IPS-NIHi11 (cell line): ENCODE data around the gene CPN2.

Experiments
- DNase-seq: peaks from one replicate; pipeline ENCODE4 v3.0.0; 2012; ENCODE audit warnings: mixed read lengths, low spot score

The CPN2 gene

DNA sequence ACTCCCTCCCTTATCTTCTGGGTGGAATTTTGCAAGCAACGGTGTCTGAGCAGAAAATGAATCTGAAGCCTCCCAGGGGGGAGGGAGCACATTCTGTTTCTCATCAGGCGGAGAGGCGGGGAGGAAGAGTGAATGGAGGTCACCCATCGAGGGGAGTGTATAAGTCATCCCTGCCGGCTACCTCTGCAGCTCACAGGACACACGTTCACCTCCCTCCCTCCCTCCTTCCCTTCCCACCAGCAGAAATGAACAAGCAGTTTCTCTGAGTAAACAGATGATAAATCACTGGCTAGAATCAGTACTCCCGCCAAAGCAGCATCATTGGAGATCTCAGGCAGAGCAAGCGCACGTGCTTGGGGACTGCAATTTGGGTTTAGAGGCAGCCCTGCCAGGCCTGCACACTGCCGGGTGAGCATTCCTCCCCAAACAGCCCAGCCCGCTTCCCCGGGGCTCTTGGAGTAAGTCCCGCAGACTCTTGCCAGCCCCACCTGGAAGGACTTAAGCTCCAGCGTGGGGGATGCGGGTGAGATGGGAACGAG lies 38.3 kb downstream of the CPN2 start:
- no peak for DNase-seq

- no peak for DNase-seq
Measured at GRCh38 chr3:194312186-194312742, 38.9 kb downstream of the CPN2 start.

DNA sequence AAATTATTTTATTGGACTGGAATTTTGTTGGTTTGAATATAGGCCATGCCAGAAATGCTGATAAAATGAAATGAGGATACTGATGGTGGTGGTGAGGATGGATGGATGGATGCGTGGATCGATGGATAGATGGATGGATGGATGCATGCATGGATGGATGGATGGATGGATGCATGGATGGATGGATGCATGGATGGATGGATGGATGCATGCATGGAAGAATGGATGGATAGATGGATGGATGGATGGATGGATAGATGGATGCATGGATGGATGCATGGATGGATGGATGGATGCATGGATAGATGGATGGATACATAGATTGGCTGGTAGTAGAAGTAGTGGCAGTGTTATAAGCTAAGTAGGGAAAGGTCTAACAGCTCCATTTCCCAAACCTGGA lies 40.1 kb downstream of the CPN2 start:
- DNase-seq: no peak

DNA sequence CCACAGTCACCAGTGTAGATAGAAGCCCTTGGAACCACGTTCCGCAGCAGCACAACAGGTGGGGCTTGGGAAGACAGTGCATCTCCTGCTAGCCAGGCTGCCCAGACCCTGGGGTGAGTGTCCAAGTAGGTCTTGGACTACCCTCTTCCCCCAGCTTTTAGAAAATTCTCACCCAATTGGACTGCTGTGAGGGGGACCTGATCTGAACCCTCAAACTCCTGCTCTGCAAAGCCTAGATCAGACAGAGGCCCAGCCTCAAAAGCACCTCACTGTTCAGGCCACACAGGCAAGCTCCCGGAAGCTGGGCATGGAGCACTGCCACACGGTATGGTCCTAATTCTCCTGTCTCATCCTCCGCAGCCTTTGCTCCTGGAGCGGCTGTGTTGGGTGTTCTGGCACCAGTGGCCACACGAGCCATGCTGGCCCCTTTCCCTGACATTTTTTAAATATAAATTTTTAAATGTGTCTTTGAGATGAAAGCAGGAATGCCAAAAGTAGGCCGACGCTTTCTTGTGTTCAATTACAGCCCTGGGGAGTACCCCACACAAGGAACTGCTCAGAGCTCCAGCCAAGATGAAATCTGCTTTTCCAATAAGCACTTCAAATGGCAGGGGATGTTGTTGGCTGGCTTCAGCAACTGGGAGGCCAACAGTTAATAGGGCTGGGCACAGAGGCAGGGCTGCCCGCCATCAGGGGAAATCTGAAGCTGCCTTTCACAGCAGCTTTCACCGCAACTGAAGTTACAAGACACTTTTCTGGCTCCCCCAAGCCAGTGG lies 40.9 kb downstream of the CPN2 start:
- no peak for DNase-seq

GRCh38 chr3:194308601-194309449 lies 42.3 kb downstream of the CPN2 start:
- no peak for DNase-seq

DNA sequence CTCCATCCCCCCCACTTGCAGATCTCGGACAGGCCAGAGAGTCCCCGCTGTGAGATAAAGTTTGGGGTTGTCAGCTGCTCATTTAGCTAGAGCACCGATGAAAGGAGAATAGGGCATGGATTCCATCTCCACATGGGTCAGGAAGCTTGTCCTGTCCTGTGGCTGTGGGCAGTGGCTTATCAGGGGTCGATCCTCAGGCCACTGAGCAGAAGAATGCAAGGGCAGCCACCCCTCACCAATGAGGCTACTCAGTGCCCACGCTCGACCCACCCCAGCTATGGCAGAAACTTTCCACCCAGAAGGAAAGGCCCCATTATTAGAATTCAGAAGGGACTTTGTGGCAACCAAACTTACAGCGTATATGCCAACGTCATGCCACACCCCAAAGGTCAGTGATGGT lies 43.3 kb downstream of the CPN2 start:
- no peak for DNase-seq

DNA sequence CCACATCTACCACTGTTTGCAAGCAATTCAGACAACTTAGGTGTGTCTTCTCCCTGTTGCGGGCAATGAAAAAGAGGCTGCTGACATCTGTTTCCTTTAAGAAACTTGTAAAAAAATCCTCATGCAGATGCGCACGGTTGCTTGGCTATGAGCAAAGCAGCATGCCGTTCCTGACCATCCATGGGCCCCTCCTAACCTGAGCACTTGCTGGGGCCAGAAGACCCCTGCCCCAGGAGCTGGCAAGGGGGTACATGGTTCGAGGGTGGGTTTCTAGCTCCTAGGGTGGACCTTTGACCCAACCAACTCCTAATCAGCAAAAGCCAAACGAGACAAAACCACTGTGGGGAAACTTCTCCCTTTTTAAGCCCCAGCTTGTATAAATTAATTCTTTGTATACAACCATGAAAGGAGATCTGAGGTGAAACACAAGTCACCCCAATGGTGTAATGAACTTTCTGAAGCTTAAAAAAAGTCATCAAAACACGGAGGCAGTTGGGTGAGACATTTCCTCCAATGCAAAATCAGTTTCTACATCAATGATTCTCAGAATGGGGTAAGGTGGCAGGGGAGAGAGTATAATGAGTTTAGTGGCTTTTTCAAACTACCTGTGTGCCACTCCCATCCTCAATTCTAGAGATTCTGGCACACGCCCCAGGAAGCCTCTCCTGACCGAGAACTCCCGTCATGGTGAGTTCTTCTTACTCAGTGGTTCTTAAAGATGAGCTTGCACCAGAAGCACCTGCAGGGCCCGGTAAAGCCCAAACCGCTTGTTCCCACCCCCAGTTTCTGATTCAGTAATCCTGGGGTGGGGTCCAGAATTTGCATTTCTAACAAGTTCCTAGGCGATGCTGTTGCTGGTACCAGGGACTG lies 44.1 kb downstream of the CPN2 start:
- no peak for DNase-seq

DNA sequence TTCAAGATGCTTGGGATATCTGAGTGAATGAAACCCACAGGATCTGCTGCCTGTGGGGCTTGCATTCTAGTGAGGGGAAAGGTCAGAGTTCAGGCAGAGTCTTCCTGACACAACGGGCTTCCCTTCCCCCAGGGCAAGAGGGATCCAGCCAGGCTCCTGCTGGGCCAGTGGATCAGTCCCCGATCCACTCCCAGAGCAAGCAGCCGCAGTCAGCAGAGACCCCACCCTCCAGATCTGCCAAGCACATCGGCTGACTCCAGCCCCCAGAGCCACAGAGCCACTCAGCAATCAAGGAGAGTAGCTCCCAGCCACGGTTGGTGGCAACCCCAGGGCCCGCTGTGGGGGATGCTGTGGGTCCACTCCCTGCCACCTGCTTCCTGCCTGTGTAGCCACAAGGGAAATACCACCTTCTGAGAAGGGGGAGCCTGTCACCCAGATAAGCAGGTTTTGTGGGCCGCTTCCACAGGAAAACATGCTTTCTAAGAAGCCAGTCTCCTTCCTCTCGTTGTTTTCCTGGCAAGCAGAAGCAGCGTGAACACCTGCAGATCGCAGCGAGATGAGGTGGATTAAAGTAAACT lies 44.9 kb downstream of the CPN2 start:
- no peak for DNase-seq

GRCh38 chr3:194305356-194306108 lies 45.6 kb downstream of the CPN2 start:
- DNase-seq: no peak

GRCh38 chr3:194304186-194304917 lies 46.8 kb downstream of the CPN2 start:
- DNase-seq: no peak

DNA sequence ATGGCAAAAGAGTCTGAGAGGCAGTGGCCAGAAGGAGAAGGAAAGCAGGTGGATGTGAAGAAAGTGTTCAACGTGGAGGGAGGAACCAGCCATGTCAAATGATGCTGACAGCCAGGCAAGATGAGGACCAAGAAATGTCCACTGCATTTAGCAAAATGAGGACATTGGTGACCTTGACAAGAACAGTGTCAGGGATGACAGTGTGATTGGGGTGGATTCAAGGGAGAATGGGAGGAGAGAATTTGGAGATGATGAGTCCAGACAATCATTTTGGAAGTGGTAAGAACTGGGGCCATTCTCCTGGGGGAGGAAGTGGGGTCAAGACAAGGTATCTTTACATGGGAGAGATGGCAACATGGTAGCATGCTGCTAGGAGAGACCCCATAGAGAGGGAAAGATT lies 47.4 kb downstream of the CPN2 start:
- DNase-seq: no peak

DNA sequence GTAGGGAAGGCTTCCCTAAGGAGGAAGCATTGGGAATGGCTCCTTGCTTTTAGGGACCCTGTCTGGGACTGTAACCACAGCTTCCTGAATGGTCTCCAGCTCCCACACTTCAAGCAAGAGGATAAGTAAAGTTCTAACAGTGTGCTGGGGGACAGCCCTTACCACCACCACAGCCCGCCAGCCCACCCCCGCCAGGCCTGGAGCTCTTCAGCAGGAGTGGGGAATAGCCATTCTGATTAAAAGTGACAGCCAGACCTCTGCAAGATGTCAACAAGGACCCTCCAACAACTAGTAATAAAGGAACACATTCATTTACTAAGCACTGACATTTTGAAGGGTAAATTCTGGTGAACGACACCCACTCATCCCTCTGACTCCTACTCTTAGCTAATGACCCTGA lies 49.4 kb downstream of the CPN2 start:
- DNase-seq: no peak

GRCh38 chr3:194300936-194301335 lies 50.2 kb downstream of the CPN2 start:
- DNase-seq: no peak

- DNase-seq: peak; percentile 74
Measured at GRCh38 chr3:194300382-194300758, 50.8 kb downstream of the CPN2 start.

- no peak for DNase-seq
Measured at GRCh38 chr3:194298331-194299227, 52.5 kb downstream of the CPN2 start.

DNA sequence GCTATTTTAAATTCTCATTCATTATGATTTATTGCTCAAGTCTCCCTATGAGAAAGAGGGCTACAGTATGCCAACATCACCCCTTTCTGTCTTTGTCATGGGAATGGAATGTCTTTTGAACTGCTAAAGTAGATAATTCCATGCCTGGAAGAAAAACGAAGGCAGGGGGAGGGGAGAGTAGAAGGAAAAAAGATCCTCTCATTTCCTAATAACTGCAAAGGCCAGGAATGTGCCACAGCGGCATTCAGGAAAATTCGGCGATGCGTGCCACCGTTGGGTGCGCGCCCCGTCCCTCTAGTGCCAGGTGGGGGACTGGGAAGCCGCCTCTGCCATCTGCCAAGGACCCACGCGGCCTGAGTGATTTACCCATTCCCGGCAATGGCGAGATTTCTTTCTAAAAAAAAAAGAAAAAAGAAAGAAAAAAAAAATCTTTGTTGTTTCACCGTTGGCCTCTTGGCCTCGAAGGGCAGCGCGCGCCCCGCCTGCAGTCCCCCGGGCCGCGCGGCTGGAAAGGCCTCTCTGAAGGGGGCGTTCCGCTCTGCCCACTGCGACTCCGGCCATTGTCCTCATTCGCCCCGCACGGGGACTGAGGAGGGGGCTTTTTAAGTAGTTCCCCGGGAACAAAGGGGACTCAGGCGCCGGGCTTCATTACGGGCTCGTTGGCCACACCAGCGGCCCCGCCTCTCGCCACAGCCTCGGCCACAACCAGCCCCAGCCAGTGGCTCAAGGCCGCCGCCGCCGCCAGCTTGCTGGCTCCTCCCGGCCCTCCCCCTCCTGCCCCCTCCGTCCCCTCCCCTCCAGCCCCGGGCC lies 54.5 kb downstream of the CPN2 start:
- DNase-seq: peak; percentile 89

GRCh38 chr3:194294895-194295214 lies 56.3 kb downstream of the CPN2 start:
- no peak for DNase-seq

DNA sequence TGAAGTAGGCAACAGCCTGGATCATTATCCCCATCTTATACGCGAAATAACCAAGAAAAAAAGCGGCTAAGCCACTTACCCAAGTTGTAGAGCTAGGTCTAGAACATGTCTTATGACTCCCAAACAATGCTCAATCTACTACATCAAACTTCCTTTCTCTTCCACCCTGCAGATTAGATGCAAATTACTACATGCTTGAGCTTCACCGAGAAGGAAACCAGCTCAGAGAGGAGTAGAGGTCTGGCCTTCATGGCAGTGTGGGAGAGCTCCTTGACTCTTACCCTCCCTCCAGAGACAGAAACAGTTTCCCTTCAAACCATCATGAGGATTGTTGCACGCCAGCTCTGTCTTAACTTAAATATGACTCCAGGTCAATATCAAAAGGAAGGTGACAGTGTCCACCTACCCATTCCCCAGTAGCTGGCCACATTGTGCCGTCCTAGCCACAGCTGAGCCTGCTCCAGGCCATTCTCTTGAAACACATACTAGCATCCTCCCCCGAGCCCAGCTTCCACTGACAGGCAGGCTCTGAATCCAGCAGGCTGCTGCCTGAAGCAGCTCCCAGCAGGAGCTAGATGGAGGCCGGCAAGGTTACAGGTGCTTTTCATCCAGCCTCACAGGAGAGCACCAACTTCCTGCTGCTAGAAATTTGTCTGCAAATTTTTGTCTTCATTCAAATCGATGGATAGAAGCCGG lies 56.8 kb downstream of the CPN2 start:
- DNase-seq: peak; percentile 38
